Measurements from ENCODE around the gene INPP4B.

Gene INPP4B

GRCh38 chr4:142331646-142332045 lies 514.5 kb downstream of the INPP4B start:
- DNase-seq = no peak

GRCh38 chr4:142331132-142331531 lies 515.0 kb downstream of the INPP4B start:
- no peak for DNase-seq

GRCh38 chr4:142330311-142330710 lies 515.8 kb downstream of the INPP4B start:
- DNase-seq = no peak

GRCh38 chr4:142329313-142329712 lies 516.8 kb downstream of the INPP4B start:
- no peak for DNase-seq

- DNase-seq = no peak
Observed at GRCh38 chr4:142326181-142326580, 519.9 kb downstream of the INPP4B start.

GRCh38 chr4:142324572-142324971 lies 521.5 kb downstream of the INPP4B start:
- DNase-seq = no peak

- DNase-seq = no peak
Observed at GRCh38 chr4:142322996-142323395, 523.1 kb downstream of the INPP4B start.

GRCh38 chr4:142318280-142318679 lies 527.8 kb downstream of the INPP4B start:
- DNase-seq = no peak

- no peak for DNase-seq
Observed at GRCh38 chr4:142316913-142317312, 529.2 kb downstream of the INPP4B start.

- DNase-seq = no peak
Observed at GRCh38 chr4:142316025-142316424, 530.1 kb downstream of the INPP4B start.

GRCh38 chr4:142314686-142315085 lies 531.4 kb downstream of the INPP4B start:
- peak; percentile 53 for DNase-seq

GRCh38 chr4:142314247-142314646 lies 531.9 kb downstream of the INPP4B start:
- no peak for DNase-seq

- DNase-seq = no peak
Observed at GRCh38 chr4:142312391-142312790, 533.7 kb downstream of the INPP4B start.

GRCh38 chr4:142311916-142312315 lies 534.2 kb downstream of the INPP4B start:
- DNase-seq = no peak

- DNase-seq = no peak
Observed at GRCh38 chr4:142309772-142310171, 536.3 kb downstream of the INPP4B start.

GRCh38 chr4:142307857-142308256 lies 538.2 kb downstream of the INPP4B start:
- DNase-seq = no peak

GRCh38 chr4:142297313-142297712 lies 548.8 kb downstream of the INPP4B start:
- DNase-seq = no peak

- DNase-seq = no peak
Observed at GRCh38 chr4:142293536-142293935, 552.6 kb downstream of the INPP4B start.

GRCh38 chr4:142292231-142292630 lies 553.9 kb downstream of the INPP4B start:
- DNase-seq = no peak

- DNase-seq = no peak
Observed at GRCh38 chr4:142291299-142292050, 554.6 kb downstream of the INPP4B start.

GRCh38 chr4:142287371-142287770 lies 558.7 kb downstream of the INPP4B start:
- DNase-seq = no peak

- no peak for DNase-seq
Observed at GRCh38 chr4:142285222-142285583, 560.9 kb downstream of the INPP4B start.

GRCh38 chr4:142284402-142285221 lies 561.5 kb downstream of the INPP4B start:
- DNase-seq = no peak

GRCh38 chr4:142282870-142283431 lies 563.1 kb downstream of the INPP4B start:
- no peak for DNase-seq

Data from NCI-H526 treated with DMSO at 0.1 percent for 48 hours (cell line).